Measurements from ENCODE around the gene PHRF1.
A peak's percentile ranks its signal among the peaks of the same experiment; 100 is the strongest.
"Not testable (repeated sequence)": the region's sequence is repeated elsewhere in the genome, so short reads cannot be mapped to it uniquely, and the experiment has no call there.

The PHRF1 gene

GRCh38 chr11:559020-559620 lies 17.1 kb upstream of the PHRF1 start:
- no peak for DNase-seq (ENCODE audit: low read depth)

- DNase-seq (ENCODE audit: low read depth) = no peak
Observed at GRCh38 chr11:559712-560304, 16.5 kb upstream of the PHRF1 start.

GRCh38 chr11:560305-561147 lies 15.7 kb upstream of the PHRF1 start, which contains the start of the genes LMNTD2 and RASSF7:
Gene LMNTD2, minus strand, starts transcription at chr11:560738. Its CDS starts 22 bp downstream, at chr11:560716.
Gene RASSF7, plus strand, starts transcription at chr11:560970. Its CDS starts 799 bp downstream, at chr11:561769.
- DNase-seq (ENCODE audit: low read depth) = peak; percentile 92

- no peak for DNase-seq (ENCODE audit: low read depth)
Observed at GRCh38 chr11:561148-562003, 14.9 kb upstream of the PHRF1 start.

- DNase-seq (ENCODE audit: low read depth) = no peak
Observed at GRCh38 chr11:562046-562645, 14.1 kb upstream of the PHRF1 start.

- no peak for DNase-seq (ENCODE audit: low read depth)
Observed at GRCh38 chr11:563066-563811, 13.0 kb upstream of the PHRF1 start.

GRCh38 chr11:563812-564578 lies 12.3 kb upstream of the PHRF1 start:
- no peak for DNase-seq (ENCODE audit: low read depth)

GRCh38 chr11:565921-566509 lies 10.3 kb upstream of the PHRF1 start:
- DNase-seq (ENCODE audit: low read depth) = no peak

GRCh38 chr11:567011-567628 lies 9.2 kb upstream of the PHRF1 start:
- no peak for DNase-seq (ENCODE audit: low read depth)

GRCh38 chr11:567629-568292 lies 8.5 kb upstream of the PHRF1 start:
- no peak for DNase-seq (ENCODE audit: low read depth)

- peak; percentile 88 for DNase-seq (ENCODE audit: low read depth)
Observed at GRCh38 chr11:568306-569157, 7.7 kb upstream of the PHRF1 start.

- DNase-seq (ENCODE audit: low read depth) = no peak
Observed at GRCh38 chr11:569158-569885, 6.9 kb upstream of the PHRF1 start.

GRCh38 chr11:571802-572185 lies 4.5 kb upstream of the PHRF1 start:
- DNase-seq (ENCODE audit: low read depth) = no peak

- no peak for DNase-seq (ENCODE audit: low read depth)
Observed at GRCh38 chr11:573146-573759, 3.0 kb upstream of the PHRF1 start.

- DNase-seq (ENCODE audit: low read depth) = not testable (repeated sequence)
Observed at GRCh38 chr11:574031-574570, 2.2 kb upstream of the PHRF1 start.

GRCh38 chr11:574632-575312 lies 1.5 kb upstream of the PHRF1 start:
- no peak for DNase-seq (ENCODE audit: low read depth)
